Esophagus muscularis mucosa (tissue), 3 donors: Measurements from ENCODE around the gene FKTN.

Source experiments
- POLR2A ChIP-seq: fragments of 450-650 bp; IDR thresholded peaks from one replicate; pipeline ENCODE4 v1.6.1; 2017; ENCODE audit warnings: antibody characterized with exemption, moderate library complexity, mild to moderate bottlenecking, low read depth
- TF ChIP-seq, protein P1 (sequence below), 3 experiments: fragments of 200-600 bp in 2 of 3; fragments of 450-650 bp in 1 of 3; sonication (generic) in 2 of 3; IDR thresholded peaks; one replicate each; pipeline ENCODE4 v1.5.1; 2017 to 2019; ENCODE audit warnings: antibody characterized with exemption in 3 of 3, mild to moderate bottlenecking in 2 of 3, moderate library complexity in 1 of 3

GRCh38 chr9:105554042-105554441 is 3.9 kb upstream of the FKTN start:
- TF ChIP-seq, protein P1, sequence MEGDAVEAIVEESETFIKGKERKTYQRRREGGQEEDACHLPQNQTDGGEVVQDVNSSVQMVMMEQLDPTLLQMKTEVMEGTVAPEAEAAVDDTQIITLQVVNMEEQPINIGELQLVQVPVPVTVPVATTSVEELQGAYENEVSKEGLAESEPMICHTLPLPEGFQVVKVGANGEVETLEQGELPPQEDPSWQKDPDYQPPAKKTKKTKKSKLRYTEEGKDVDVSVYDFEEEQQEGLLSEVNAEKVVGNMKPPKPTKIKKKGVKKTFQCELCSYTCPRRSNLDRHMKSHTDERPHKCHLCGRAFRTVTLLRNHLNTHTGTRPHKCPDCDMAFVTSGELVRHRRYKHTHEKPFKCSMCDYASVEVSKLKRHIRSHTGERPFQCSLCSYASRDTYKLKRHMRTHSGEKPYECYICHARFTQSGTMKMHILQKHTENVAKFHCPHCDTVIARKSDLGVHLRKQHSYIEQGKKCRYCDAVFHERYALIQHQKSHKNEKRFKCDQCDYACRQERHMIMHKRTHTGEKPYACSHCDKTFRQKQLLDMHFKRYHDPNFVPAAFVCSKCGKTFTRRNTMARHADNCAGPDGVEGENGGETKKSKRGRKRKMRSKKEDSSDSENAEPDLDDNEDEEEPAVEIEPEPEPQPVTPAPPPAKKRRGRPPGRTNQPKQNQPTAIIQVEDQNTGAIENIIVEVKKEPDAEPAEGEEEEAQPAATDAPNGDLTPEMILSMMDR (IDR thresholded peaks at IDR 0.05), result no peak
- TF ChIP-seq POLR2A, result no peak
